Lower lobe of right lung (tissue), 2 donors: ENCODE results near the gene TLR10. TPM values are rescaled to one million over a fixed set of nuclear protein-coding genes. Genes with fewer than 3 reads are reported as not detected.
A peak's percentile ranks its signal among the peaks of the same experiment; 100 is the strongest.

Experiments
- ATAC-seq, 2 donors: fragments of 200-7000 bp; cut with Tn5 transposase; one replicate each; pipeline ENCODE4 v1.9.1; 2020 to 2022; ENCODE audit warnings: mild to moderate bottlenecking in 2 of 2, moderate library complexity in 2 of 2
- DNase-seq: peaks from one replicate; pipeline ENCODE4 v3.0.0-alpha.2; 2020
- H3K27ac ChIP-seq: fragments of 200-600 bp; one replicate; pipeline ENCODE4 v1.8.0; 2022
- H3K27me3 ChIP-seq: fragments of 200-600 bp; one replicate; pipeline ENCODE4 v1.8.0; 2022; ENCODE audit warnings: low read depth
- H3K36me3 ChIP-seq: fragments of 200-600 bp; one replicate; pipeline ENCODE4 v1.8.0; 2022; ENCODE audit warnings: mild to moderate bottlenecking
- H3K4me1 ChIP-seq: fragments of 200-600 bp; one replicate; pipeline ENCODE4 v1.8.0; 2022
- H3K4me3 ChIP-seq: fragments of 200-600 bp; one replicate; pipeline ENCODE4 v1.8.0; 2022; ENCODE audit warnings: mild to moderate bottlenecking
- H3K9me3 ChIP-seq: fragments of 200-600 bp; one replicate; pipeline ENCODE4 v1.8.0; 2022
- intact Hi-C: fragments of 100-400 bp; cut with DNase I; formaldehyde crosslinking; loops from one replicate; pipeline ENCODE4 v1.11.0; 2022
- total RNA-seq: library from RNA; stranded (reverse); fragmentation: NEBNext Ultra II Directional; extraction: Animal tissue kit (Norgen Biotek cat#: 25700); gene quantifications from one replicate; pipeline ENCODE4 v1.2.1, GENCODE V29; 2021
- TF ChIP-seq, protein P1 (sequence below): fragments of 200-600 bp; IDR thresholded peaks from one replicate; pipeline ENCODE4 v1.8.0; 2022; ENCODE audit warnings: antibody characterized with exemption, mild to moderate bottlenecking
- donor health status: DM: no; HTN: yes; CAD: no; lungs with severe emphysema.

The TLR10 gene
- total RNA-seq, 1 donor from 2014 or later, result 1.2 TPM

DNA sequence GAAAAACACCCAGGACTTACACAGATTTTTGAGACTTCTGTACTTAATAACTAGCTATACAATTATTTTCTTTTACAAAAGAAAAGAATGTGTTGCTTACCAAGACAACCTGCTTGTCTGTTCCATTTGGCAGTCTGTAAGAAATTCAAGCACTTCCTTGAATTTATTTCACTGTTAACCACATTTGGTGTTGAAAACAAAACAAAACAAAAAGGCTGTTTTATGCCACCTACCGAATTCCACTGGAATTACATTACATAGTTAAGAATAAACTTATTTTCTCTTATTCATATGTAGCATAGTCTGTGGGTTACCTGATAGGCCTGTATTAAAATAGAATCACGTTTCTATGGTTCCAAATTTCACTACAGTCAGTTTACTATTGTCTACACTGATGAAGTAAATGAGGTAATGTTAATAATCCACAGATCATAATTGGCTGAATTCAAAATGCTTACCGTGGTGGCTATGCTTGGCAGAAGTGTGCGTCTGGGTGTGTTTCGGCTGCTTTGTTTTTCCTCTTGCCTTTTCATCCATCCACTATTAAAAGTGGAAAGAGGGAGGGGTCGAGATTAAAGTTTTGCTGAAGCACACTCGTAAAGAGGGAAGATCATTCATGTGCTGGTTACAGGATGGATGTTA is 22.0 kb upstream of the TLR10 start, which contains the start of gene TLR1:
TLR1 (minus strand) TSS at position 138 of the 642 bp plus-strand sequence. CDS start 5,960 bp downstream, outside the sequence.
- Histone ChIP-seq H3K9me3 (no peaks in the 10 kb centered on the region), H3K27ac (peak within 1 kb of the TSS; percentile 80), H3K27me3 (no peaks in the 10 kb centered on the region), H3K4me3 (peak within 1 kb of the TSS; percentile 51), H3K36me3 (peaks cover 10% of the 10 kb centered on the region), H3K4me1 (peaks cover 15% of the 10 kb centered on the region)
- ATAC-seq, result peak; percentile 78 to 82
- TF ChIP-seq, protein P1, sequence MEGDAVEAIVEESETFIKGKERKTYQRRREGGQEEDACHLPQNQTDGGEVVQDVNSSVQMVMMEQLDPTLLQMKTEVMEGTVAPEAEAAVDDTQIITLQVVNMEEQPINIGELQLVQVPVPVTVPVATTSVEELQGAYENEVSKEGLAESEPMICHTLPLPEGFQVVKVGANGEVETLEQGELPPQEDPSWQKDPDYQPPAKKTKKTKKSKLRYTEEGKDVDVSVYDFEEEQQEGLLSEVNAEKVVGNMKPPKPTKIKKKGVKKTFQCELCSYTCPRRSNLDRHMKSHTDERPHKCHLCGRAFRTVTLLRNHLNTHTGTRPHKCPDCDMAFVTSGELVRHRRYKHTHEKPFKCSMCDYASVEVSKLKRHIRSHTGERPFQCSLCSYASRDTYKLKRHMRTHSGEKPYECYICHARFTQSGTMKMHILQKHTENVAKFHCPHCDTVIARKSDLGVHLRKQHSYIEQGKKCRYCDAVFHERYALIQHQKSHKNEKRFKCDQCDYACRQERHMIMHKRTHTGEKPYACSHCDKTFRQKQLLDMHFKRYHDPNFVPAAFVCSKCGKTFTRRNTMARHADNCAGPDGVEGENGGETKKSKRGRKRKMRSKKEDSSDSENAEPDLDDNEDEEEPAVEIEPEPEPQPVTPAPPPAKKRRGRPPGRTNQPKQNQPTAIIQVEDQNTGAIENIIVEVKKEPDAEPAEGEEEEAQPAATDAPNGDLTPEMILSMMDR, result peak; percentile 55
- intact Hi-C loops, result no loop called here
- no peak for DNase-seq

DNA sequence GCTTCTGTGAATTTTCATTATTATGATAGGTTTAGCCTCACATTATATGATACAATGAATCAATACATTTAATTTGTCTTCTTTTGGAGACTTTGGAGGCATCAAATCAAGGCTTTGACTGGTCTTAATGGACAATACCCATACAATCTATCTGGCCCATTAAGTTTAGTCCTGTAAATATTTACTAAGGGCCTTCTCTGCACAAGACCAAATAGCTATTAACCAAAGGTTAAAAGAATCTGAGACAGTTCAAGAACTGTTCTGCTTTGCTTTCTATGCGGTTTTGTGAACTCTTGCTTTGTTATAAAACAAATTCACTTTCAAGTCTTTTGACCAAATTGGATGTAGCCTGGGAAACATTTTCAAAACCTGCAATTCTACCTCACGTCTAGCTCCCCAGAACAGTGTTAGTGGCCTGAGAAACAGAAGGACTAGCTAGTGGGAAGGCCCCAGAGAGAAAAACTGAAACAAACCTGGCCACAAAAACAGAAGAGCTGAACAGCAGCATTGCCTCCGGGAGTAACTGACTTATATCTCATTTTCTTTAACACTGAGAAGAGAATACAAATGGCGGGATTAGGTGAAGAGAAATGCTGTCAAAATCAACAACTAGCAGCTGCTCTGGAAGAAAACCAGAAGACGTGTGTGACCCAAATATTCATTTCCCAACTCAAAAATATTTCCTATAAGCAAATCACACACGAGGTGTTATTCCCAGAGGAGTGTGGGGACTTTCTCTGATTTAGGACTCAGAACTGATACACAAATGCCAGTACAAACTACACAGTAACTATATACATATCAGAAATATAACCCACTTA is 21.3 kb upstream of the TLR10 start:
- ATAC-seq (peak; percentile 5 to 48), DNase-seq (no peak)
- peak overlapping the region; percentile 51 for H3K4me3 ChIP-seq
- H3K27me3 ChIP-seq, result no peaks in the 10 kb centered on the region
- H3K36me3 ChIP-seq, result peaks cover 17% of the 10 kb centered on the region
- intact Hi-C loops, result no loop called here
- H3K27ac ChIP-seq, result peak overlapping the region; percentile 80
- no peaks in the 10 kb centered on the region for H3K9me3 ChIP-seq
- TF ChIP-seq, protein P1, result no peak
- H3K4me1 ChIP-seq, result peaks cover 15% of the 10 kb centered on the region

DNA sequence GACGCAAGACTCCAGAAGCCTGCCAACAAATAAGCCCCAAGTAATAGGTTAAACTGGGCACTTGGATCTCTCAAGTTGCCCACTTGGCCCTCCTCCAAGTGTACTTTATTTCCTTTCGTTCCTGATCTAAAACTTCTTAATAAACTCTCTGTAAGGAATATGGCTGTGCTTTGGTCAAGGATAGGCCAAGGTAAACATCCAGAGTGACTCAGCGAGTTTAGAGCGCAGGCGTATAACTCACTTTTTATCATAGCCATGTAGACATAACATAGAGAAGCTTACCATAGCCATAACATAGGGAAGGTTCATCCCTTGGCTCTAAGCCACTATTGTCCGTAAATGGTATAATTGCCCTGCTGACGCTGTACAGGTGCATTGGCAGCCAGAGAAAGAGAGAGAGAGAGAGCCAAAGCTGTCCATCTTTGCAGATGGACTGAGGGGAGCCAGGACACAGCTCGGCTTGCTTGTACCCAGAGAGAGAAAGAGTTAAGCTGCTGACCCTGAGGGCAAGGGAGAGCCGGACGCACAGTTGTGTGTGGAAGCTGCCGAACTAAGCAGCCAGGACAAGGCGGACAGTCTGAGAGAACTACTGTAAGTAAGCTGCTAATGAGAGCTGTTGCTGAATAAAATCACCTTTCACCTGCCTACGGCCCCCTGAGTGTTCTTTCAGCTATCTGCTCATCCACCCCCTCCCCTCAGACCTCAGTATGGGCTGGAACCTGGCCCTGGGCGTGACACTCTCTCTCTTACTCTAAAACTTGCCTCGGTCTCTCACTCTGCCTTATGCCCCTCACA is 20.0 kb upstream of the TLR10 start:
- Histone ChIP-seq H3K9me3 (no peaks in the 10 kb centered on the region), H3K4me3 (peak overlapping the region; percentile 51), H3K36me3 (peaks cover 30% of the 10 kb centered on the region), H3K4me1 (peaks cover 15% of the 10 kb centered on the region), H3K27me3 (no peaks in the 10 kb centered on the region), H3K27ac (no peak overlapping the region)
- no peak for DNase-seq
- intact Hi-C loops, result no loop called here
- TF ChIP-seq, protein P1, result no peak
- no peak for ATAC-seq

DNA sequence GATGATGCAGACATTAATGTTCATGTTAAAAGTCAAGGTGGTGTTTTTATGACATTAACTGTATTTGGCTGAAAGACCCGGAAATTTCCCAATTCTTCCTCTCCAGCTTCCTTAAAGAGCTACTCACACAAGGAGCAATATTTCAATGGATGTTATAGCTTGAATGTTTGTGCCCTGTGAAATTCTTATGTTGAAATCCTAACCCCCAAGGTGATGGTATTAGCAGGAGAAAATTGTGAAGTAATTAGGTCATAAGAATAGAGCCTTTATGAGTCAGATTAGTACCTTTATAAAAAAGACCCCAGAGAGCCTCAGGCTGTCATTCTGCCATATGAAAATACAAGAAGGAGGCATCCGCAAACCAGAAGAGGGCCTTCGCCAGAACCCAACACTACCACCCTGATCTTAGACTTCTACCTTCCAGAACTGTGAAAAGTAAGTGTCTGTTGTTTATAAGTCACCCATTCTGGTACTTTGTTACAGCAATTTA is 18.2 kb upstream of the TLR10 start:
- no peak for DNase-seq
- Histone ChIP-seq H3K27ac (no peak overlapping the region), H3K4me3 (no peak overlapping the region), H3K36me3 (peaks cover 30% of the 10 kb centered on the region), H3K9me3 (no peaks in the 10 kb centered on the region), H3K4me1 (peaks cover 13% of the 10 kb centered on the region), H3K27me3 (no peaks in the 10 kb centered on the region)
- intact Hi-C loops, result no loop called here
- TF ChIP-seq, protein P1, result no peak
- ATAC-seq, result no peak

DNA sequence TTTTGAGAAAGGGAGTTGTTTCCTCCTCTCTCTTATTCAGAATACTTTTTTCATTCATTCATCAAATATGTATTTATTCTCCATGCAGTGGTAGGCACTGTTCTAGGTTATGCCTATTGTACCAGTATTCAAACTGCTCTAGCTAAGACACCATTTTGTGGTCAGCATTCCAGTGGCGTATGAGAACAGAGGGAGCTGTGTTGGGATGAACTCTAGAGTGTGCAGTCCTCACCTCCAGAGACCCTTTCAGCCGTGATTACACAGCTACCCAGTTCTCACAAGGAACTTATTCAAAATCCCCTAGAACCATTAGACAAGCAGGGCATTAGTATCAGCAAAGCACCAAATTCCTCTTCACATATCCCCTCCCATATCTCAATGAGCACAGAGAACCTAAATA is 17.6 kb upstream of the TLR10 start:
- DNase-seq (no peak), ATAC-seq (no peak)
- Histone ChIP-seq H3K27ac (no peak overlapping the region), H3K27me3 (no peaks in the 10 kb centered on the region), H3K36me3 (peaks cover 30% of the 10 kb centered on the region), H3K4me3 (no peak overlapping the region), H3K4me1 (peaks cover 6% of the 10 kb centered on the region), H3K9me3 (no peaks in the 10 kb centered on the region)
- TF ChIP-seq, protein P1, result no peak
- intact Hi-C loops, result no loop called here
